Endothelial cell of umbilical vein (primary cell): ENCODE results near the gene CEMIP. TPM values are rescaled to one million over a fixed set of nuclear protein-coding genes. Genes with fewer than 3 reads are reported as not detected.

Experiments
- BruUV-seq: library from RNA; stranded (reverse); fragments of 400-500 nt; replicated peaks from 2 replicates; lab custom pipeline; 2021; lab: Mats Ljungman, UMichigan
- CTCF ChIA-PET: fragments of 300-600, 350-600 bp; sonication (Branson Sonifier 250); formaldehyde crosslinking; loops from one replicate; lab custom pipeline; 2021; ENCODE audit warnings: antibody characterized with exemption, inconsistent platforms; lab: Charles Lee
- POLR2A ChIA-PET: fragments of 300-600, 350-600 bp; sonication (Branson Sonifier 250); formaldehyde crosslinking; loops from one replicate; lab custom pipeline; 2021; ENCODE audit warnings: antibody characterized with exemption, inconsistent platforms; lab: Charles Lee
- DNase-seq: peaks from one replicate; pipeline ENCODE4 v3.0.0-alpha.2; 2011; ENCODE audit warnings: low read depth, low spot score
- FAIRE-seq: peaks from 2 replicates; lab custom pipeline; 2011; peaks lifted over from hg19 to GRCh38; lab: Jason Lieb, UNC
- H2AFZ ChIP-seq: 2 replicates; pipeline ENCODE4 v1.6.0; 2012; ENCODE audit warnings: low read depth, low read length, control low read depth, inconsistent platforms
- H3K27ac ChIP-seq: 2 replicates; pipeline ENCODE4 v1.5.1; 2011; ENCODE audit warnings: low read depth, mild to moderate bottlenecking, control low read depth, low read length, moderate library complexity; ENCODE audit not compliant: insufficient read depth
- H3K27me3 ChIP-seq, 2 experiments: 2 replicates each; pipeline versions ENCODE4 v1.6.0 to v1.6.1; 2011; ENCODE audit warnings: low read length in 2 of 2, mixed read lengths in 1 of 2; ENCODE audit not compliant: control insufficient read depth in 2 of 2, insufficient read depth in 2 of 2
- H3K36me3 ChIP-seq, 2 experiments: 2 replicates in 1 of 2; 3 replicates in 1 of 2; pipeline ENCODE4 v1.5.1; 2011; ENCODE audit warnings: low read length in 2 of 2, mild to moderate bottlenecking in 1 of 2, moderate library complexity in 1 of 2; ENCODE audit not compliant: control insufficient read depth in 2 of 2, insufficient read depth in 2 of 2; ENCODE audit errors: extremely low read depth in 1 of 2
- H3K4me1 ChIP-seq: 3 replicates; pipeline ENCODE4 v1.5.1; 2011; ENCODE audit warnings: mild to moderate bottlenecking, low read length; ENCODE audit not compliant: control insufficient read depth, insufficient read depth; ENCODE audit errors: extremely low read depth
- H3K4me2 ChIP-seq: 2 replicates; pipeline ENCODE4 v1.6.1; 2011; ENCODE audit warnings: low read length, control low read depth, mixed read lengths; ENCODE audit not compliant: insufficient read depth
- H3K4me3 ChIP-seq, 3 experiments: fragments of 200-600 bp in 1 of 3; sonication (generic), shearing (Covaris generic) in 1 of 3; replicated peaks in 1 of 3; 2 replicates each; pipeline ENCODE4 v1.5.1; 2011 to 2016; ENCODE audit warnings: control low read depth in 3 of 3, low read length in 3 of 3, mild to moderate bottlenecking in 2 of 3, inconsistent platforms in 1 of 3, low read depth in 1 of 3, moderate library complexity in 1 of 3; ENCODE audit not compliant: insufficient read depth in 1 of 3
- H3K79me2 ChIP-seq: 2 replicates; pipeline ENCODE4 v1.6.0; 2012; ENCODE audit warnings: low read length, inconsistent platforms; ENCODE audit not compliant: control insufficient read depth, insufficient read depth
- H3K9ac ChIP-seq: replicated peaks from 2 replicates; pipeline ENCODE3; 2011; ENCODE audit warnings: low read length, control low read depth; ENCODE audit not compliant: insufficient read depth; ENCODE audit errors: extremely low read depth
- H3K9me1 ChIP-seq: replicated peaks from 3 replicates; pipeline ENCODE4 v1.6.0; 2011; ENCODE audit warnings: mild to moderate bottlenecking, low read length; ENCODE audit not compliant: control insufficient read depth, insufficient read depth; ENCODE audit errors: extremely low read depth
- H3K9me3 ChIP-seq: replicated peaks from 2 replicates; pipeline ENCODE4 v1.5.1; 2012; ENCODE audit warnings: low read length, inconsistent platforms; ENCODE audit not compliant: control insufficient read depth, insufficient read depth
- H4K20me1 ChIP-seq: replicated peaks from 2 replicates; pipeline ENCODE3; 2011; ENCODE audit warnings: mild to moderate bottlenecking, low read length; ENCODE audit not compliant: control insufficient read depth, insufficient read depth; ENCODE audit errors: extremely low read depth
- EZH2 ChIP-seq: IDR thresholded peaks from 2 replicates; pipeline ENCODE4 v1.6.1; 2012; ENCODE audit warnings: borderline replicate concordance, low read depth, mild to moderate bottlenecking, moderate library complexity, low read length, inconsistent platforms; ENCODE audit not compliant: severe bottlenecking
- GATA2 ChIP-seq: IDR thresholded peaks from 2 replicates; pipeline ENCODE4 v1.7.0; 2011; ENCODE audit warnings: low read depth, mild to moderate bottlenecking, moderate library complexity, mixed read lengths, low read length; ENCODE audit not compliant: insufficient read length, insufficient read depth
- JUN ChIP-seq: IDR thresholded peaks from 2 replicates; pipeline ENCODE4 v1.6.1; 2011; ENCODE audit warnings: borderline replicate concordance, low read depth; ENCODE audit not compliant: insufficient read length, insufficient read depth
- MAX ChIP-seq: IDR thresholded peaks from 2 replicates; pipeline ENCODE4 v1.6.1; 2011; ENCODE audit not compliant: insufficient read depth, insufficient read length
- MYC ChIP-seq: IDR thresholded peaks from one replicate; pipeline ENCODE4 v1.6.1; 2011; ENCODE audit warnings: mild to moderate bottlenecking, low read depth, low read length
- POLR2A ChIP-seq: IDR thresholded peaks from 2 replicates; pipeline ENCODE4 v1.6.1; 2012; ENCODE audit warnings: low read depth, mild to moderate bottlenecking, control low read depth, low read length
- POLR2AphosphoS5 ChIP-seq: IDR thresholded peaks from 2 replicates; pipeline ENCODE4 v1.6.1; 2012; ENCODE audit warnings: low read depth, mild to moderate bottlenecking, control low read depth, low read length, moderate library complexity; ENCODE audit not compliant: insufficient read depth
- dilution Hi-C: fragments of 300-500 bp; cut with MboI; formaldehyde crosslinking; loops from one replicate; pipeline ENCODE4 v1.15.0; 2019; ENCODE audit warnings: low sequenced_read_pairs; ENCODE audit not compliant: extremely low pct_ligation_motif_present
- intact Hi-C: fragments of 100-400 bp; cut with micrococcal nuclease; formaldehyde crosslinking; loops from one replicate; pipeline ENCODE4 v1.10.0; 2022
- polyA plus RNA-seq, 4 experiments: library from polyadenylated mRNA; depleted of rRNA in 3 of 4; stranded (reverse) in 3 of 4; unstranded in 1 of 4; fragments of >200 nt; gene quantifications; 2 replicates each; pipeline versions ENCODE4 v1.2.1 to v1.2.3, GENCODE V29; 2011 to 2012; ENCODE audit warnings: missing spikeins in 1 of 4
- total RNA-seq: library from RNA; stranded (reverse); gene quantifications from 2 replicates; pipeline ENCODE4 v1.2.3, GENCODE V29; 2021

CEMIP gene
- total and polyA plus RNA-seq, 2 donors (not counting 3 experiments of a cell fraction or from before 2014, with no cell fraction given): 0.01 TPM; not detected in 1

GRCh38 chr15:80953001-80953952 lies 174.1 kb downstream of the CEMIP start:
- ChIA-PET POLR2A (no interaction called here), CTCF (interaction anchor here (1.4 kb wide), 1 partner anchor 17 kb away, joined by 3 read pairs; no protein-coding TSS in a partner anchor)
- Histone ChIP-seq H3K4me1 (no peaks in the 10 kb centered on the region), H3K9ac (no peak overlapping the region), H3K27ac (no peak overlapping the region), H3K36me3 (peaks cover 0 to 9% of the 10 kb centered on the region in 2 experiments), H4K20me1 (no peaks in the 10 kb centered on the region), H3K9me3 (no peaks in the 10 kb centered on the region), H3K4me3 (no peak overlapping the region), H3K79me2 (no peaks in the 10 kb centered on the region), H2AFZ (no peak overlapping the region), H3K4me2 (no peak overlapping the region), H3K27me3 (no peaks in the 10 kb centered on the region), H3K9me1 (no peaks in the 10 kb centered on the region)
- dilution Hi-C loops: no loop called here
- DNase-seq (no peak), FAIRE-seq (no peak)
- BruUV-seq: no TSS peak
- intact Hi-C loops: no loop called here
- no peak for TF ChIP-seq MYC
- no peak for TF ChIP-seq POLR2A
- TF ChIP-seq MAX: no peak
- no peak for TF ChIP-seq JUN
- no peak for TF ChIP-seq EZH2
- TF ChIP-seq GATA2: no peak
- TF ChIP-seq POLR2AphosphoS5: no peak
